ENCODE results near the gene NDFIP1.

DNA sequence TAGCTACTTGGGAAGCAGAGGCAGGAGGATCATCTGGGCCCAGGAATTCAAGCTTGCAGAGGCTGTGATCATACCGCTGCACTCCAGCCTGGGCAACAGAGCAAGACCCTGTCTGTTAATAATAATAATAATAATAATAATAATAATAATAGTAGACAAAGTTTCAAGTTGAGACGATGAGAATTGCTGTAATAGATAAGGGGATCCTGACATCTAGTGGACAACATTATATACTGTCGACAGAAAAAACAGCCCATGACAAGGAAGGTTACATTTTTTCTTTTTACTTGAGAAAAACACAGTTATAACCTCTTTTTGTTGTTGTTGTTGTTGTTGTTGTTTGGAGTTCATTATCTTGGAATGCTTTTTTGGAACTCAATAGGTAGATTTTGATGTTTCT lies 35.3 kb downstream of the NDFIP1 start:
- TF ChIP-seq, protein P1, sequence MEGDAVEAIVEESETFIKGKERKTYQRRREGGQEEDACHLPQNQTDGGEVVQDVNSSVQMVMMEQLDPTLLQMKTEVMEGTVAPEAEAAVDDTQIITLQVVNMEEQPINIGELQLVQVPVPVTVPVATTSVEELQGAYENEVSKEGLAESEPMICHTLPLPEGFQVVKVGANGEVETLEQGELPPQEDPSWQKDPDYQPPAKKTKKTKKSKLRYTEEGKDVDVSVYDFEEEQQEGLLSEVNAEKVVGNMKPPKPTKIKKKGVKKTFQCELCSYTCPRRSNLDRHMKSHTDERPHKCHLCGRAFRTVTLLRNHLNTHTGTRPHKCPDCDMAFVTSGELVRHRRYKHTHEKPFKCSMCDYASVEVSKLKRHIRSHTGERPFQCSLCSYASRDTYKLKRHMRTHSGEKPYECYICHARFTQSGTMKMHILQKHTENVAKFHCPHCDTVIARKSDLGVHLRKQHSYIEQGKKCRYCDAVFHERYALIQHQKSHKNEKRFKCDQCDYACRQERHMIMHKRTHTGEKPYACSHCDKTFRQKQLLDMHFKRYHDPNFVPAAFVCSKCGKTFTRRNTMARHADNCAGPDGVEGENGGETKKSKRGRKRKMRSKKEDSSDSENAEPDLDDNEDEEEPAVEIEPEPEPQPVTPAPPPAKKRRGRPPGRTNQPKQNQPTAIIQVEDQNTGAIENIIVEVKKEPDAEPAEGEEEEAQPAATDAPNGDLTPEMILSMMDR (IDR thresholded peaks at IDR 0.05 in 2 of 3, conservative IDR thresholded peaks at IDR 0.05 in 1 of 3; ENCODE audit: borderline replicate concordance in 1 of 3, insufficient read depth in 1 of 3, low read depth in 2 of 3, low read length in 2 of 3): peak; percentile 24 to 79 (median 51); a peak in 4 of 6 replicates
- TF ChIP-seq POLR2A (IDR thresholded peaks at IDR 0.05; ENCODE audit: borderline replicate concordance, extremely low read depth, insufficient read depth, insufficient read length) (no peak), MAX (IDR thresholded peaks at IDR 0.05) (no peak)

Measured in HCT116 (cell line).